HEK293 (cell line): ENCODE data around the gene LRFN2.

Experiments used
- GLI4 ChIP-seq: fragments of 450-650 bp; formaldehyde crosslinking; IDR thresholded peaks from 2 replicates; pipeline ENCODE4 v1.5.1; 2016; ENCODE audit warnings: missing biosample characterization, missing genetic modification characterization
- HIC1 ChIP-seq: fragments of 450-650 bp; formaldehyde crosslinking; IDR thresholded peaks from 2 replicates; pipeline ENCODE4 v1.5.1; 2016; ENCODE audit warnings: missing biosample characterization, missing genetic modification characterization
- IKZF3 ChIP-seq: fragments of 450-650 bp; IDR thresholded peaks from 2 replicates; pipeline ENCODE4 v1.5.0; 2018; ENCODE audit warnings: missing biosample characterization, mild to moderate bottlenecking, missing genetic modification characterization, moderate library complexity
- OSR2 ChIP-seq: fragments of 450-650 bp; formaldehyde crosslinking; IDR thresholded peaks from 2 replicates; pipeline ENCODE4 v1.5.1; 2016; ENCODE audit warnings: missing biosample characterization, missing genetic modification characterization
- PRDM4 ChIP-seq: fragments of 450-650 bp; formaldehyde crosslinking; IDR thresholded peaks from 2 replicates; pipeline ENCODE4 v1.5.1; 2017; ENCODE audit warnings: missing biosample characterization, missing genetic modification characterization
- SCRT2 ChIP-seq: fragments of 450-650 bp; formaldehyde crosslinking; IDR thresholded peaks from 2 replicates; pipeline ENCODE4 v1.5.1; 2016; ENCODE audit warnings: missing biosample characterization, missing genetic modification characterization
- SP3 ChIP-seq: fragments of 450-650 bp; formaldehyde crosslinking; IDR thresholded peaks from 2 replicates; pipeline ENCODE4 v1.5.1; 2016; ENCODE audit warnings: missing biosample characterization, missing genetic modification characterization
- SP7 ChIP-seq: fragments of 450-650 bp; formaldehyde crosslinking; IDR thresholded peaks from 2 replicates; pipeline ENCODE4 v1.5.1; 2016; ENCODE audit warnings: missing biosample characterization, missing genetic modification characterization
- ZBTB10 ChIP-seq: fragments of 450-650 bp; formaldehyde crosslinking; IDR thresholded peaks from 2 replicates; pipeline ENCODE4 v1.5.1; 2016; ENCODE audit warnings: missing biosample characterization, missing genetic modification characterization
- ZBTB8A ChIP-seq: fragments of 450-650 bp; formaldehyde crosslinking; IDR thresholded peaks from 2 replicates; pipeline ENCODE4 v1.5.1; 2016; ENCODE audit warnings: missing biosample characterization, missing genetic modification characterization
- ZEB2 ChIP-seq: fragments of 450-650 bp; formaldehyde crosslinking; IDR thresholded peaks from 2 replicates; pipeline ENCODE4 v1.5.1; 2016; ENCODE audit warnings: missing biosample characterization, missing genetic modification characterization
- ZNF112 ChIP-seq: fragments of 450-650 bp; formaldehyde crosslinking; IDR thresholded peaks from 2 replicates; pipeline ENCODE4 v1.5.0; 2017; ENCODE audit warnings: missing biosample characterization, missing genetic modification characterization
- ZNF132 ChIP-seq: fragments of 450-650 bp; formaldehyde crosslinking; IDR thresholded peaks from 2 replicates; pipeline ENCODE4 v1.5.1; 2017; ENCODE audit warnings: missing biosample characterization, missing genetic modification characterization, borderline replicate concordance
- ZNF138 ChIP-seq: fragments of 450-650 bp; formaldehyde crosslinking; IDR thresholded peaks from 2 replicates; pipeline ENCODE4 v1.5.1; 2016; ENCODE audit warnings: missing biosample characterization, missing genetic modification characterization, borderline replicate concordance
- ZNF157 ChIP-seq: fragments of 450-650 bp; formaldehyde crosslinking; IDR thresholded peaks from 2 replicates; pipeline ENCODE4 v1.5.1; 2016; ENCODE audit warnings: missing biosample characterization, missing genetic modification characterization
- ZNF169 ChIP-seq: fragments of 450-650 bp; formaldehyde crosslinking; IDR thresholded peaks from 2 replicates; pipeline ENCODE4 v1.5.1; 2016; ENCODE audit warnings: missing biosample characterization, missing genetic modification characterization
- ZNF184 ChIP-seq: fragments of 450-650 bp; IDR thresholded peaks from 2 replicates; pipeline ENCODE4 v1.5.1; 2018; ENCODE audit warnings: missing biosample characterization, mild to moderate bottlenecking, missing genetic modification characterization
- ZNF223 ChIP-seq: fragments of 450-650 bp; formaldehyde crosslinking; IDR thresholded peaks from 2 replicates; pipeline ENCODE4 v1.5.1; 2016; ENCODE audit warnings: missing biosample characterization, missing genetic modification characterization
- ZNF239 ChIP-seq: fragments of 450-650 bp; formaldehyde crosslinking; IDR thresholded peaks from 2 replicates; pipeline ENCODE4 v1.5.1; 2016; ENCODE audit warnings: missing biosample characterization, missing genetic modification characterization
- ZNF354C ChIP-seq: fragments of 450-650 bp; formaldehyde crosslinking; IDR thresholded peaks from 2 replicates; pipeline ENCODE4 v1.5.1; 2016; ENCODE audit warnings: missing biosample characterization, missing genetic modification characterization, low read depth, borderline replicate concordance
- ZNF391 ChIP-seq: fragments of 450-650 bp; formaldehyde crosslinking; IDR thresholded peaks from 2 replicates; pipeline ENCODE4 v1.5.1; 2016; ENCODE audit warnings: low read depth, missing biosample characterization, missing genetic modification characterization, borderline replicate concordance
- ZNF510 ChIP-seq: fragments of 450-650 bp; formaldehyde crosslinking; IDR thresholded peaks from 2 replicates; pipeline ENCODE4 v1.5.1; 2018; ENCODE audit warnings: mild to moderate bottlenecking, missing genetic modification characterization, missing biosample characterization; ENCODE audit not compliant: insufficient replicate concordance
- ZNF596 ChIP-seq: fragments of 450-650 bp; IDR thresholded peaks from 2 replicates; pipeline ENCODE4 v1.5.0; 2018; ENCODE audit warnings: missing biosample characterization, mild to moderate bottlenecking, missing genetic modification characterization, moderate library complexity
- ZNF610 ChIP-seq: fragments of 450-650 bp; formaldehyde crosslinking; IDR thresholded peaks from 2 replicates; pipeline ENCODE4 v1.5.1; 2016; ENCODE audit warnings: missing biosample characterization, missing genetic modification characterization, borderline replicate concordance
- ZNF623 ChIP-seq: fragments of 450-650 bp; formaldehyde crosslinking; IDR thresholded peaks from 2 replicates; pipeline ENCODE4 v1.5.1; 2016; ENCODE audit warnings: missing biosample characterization, missing genetic modification characterization
- ZNF624 ChIP-seq: fragments of 450-650 bp; formaldehyde crosslinking; IDR thresholded peaks from 2 replicates; pipeline ENCODE4 v1.5.1; 2017; ENCODE audit warnings: missing biosample characterization, missing genetic modification characterization
- ZNF629 ChIP-seq: fragments of 450-650 bp; formaldehyde crosslinking; IDR thresholded peaks from 2 replicates; pipeline ENCODE4 v1.5.1; 2017; ENCODE audit warnings: missing biosample characterization, missing genetic modification characterization
- ZNF776 ChIP-seq: fragments of 450-650 bp; formaldehyde crosslinking; IDR thresholded peaks from 2 replicates; pipeline ENCODE4 v1.5.0; 2017; ENCODE audit warnings: missing biosample characterization, missing genetic modification characterization, borderline replicate concordance
- ZNF785 ChIP-seq: fragments of 450-650 bp; formaldehyde crosslinking; IDR thresholded peaks from 2 replicates; pipeline ENCODE4 v1.5.1; 2016; ENCODE audit warnings: missing biosample characterization, missing genetic modification characterization
- ZNF830 ChIP-seq: fragments of 450-650 bp; IDR thresholded peaks from 2 replicates; pipeline ENCODE4 v1.5.0; 2018; ENCODE audit warnings: missing biosample characterization, missing genetic modification characterization, low read depth, mild to moderate bottlenecking, moderate library complexity
- TF ChIP-seq, protein P1 (sequence below): fragments of 450-650 bp; formaldehyde crosslinking; IDR thresholded peaks from 2 replicates; pipeline ENCODE4 v1.5.1; 2017; ENCODE audit warnings: missing biosample characterization, missing genetic modification characterization

The LRFN2 gene

GRCh38 chr6:40587240-40588069, at the start of gene LRFN2 (continued):
- TF ChIP-seq ZBTB10 (tag by site-specific recombination) (peak; percentile 95), IKZF3 (tag by site-specific recombination) (no peak), ZNF776 (tag by site-specific recombination) (0 out of 2 replicates have a peak, but pooled peaks have one; percentile 66), ZNF623 (0 out of 2 replicates have a peak, but pooled peaks have one; percentile 9), ZNF629 (tag by site-specific recombination) (no peak; the same call in none of the 2 replicates), ZNF184 (tag by site-specific recombination) (0 out of 2 replicates have a peak, but pooled peaks have one; percentile 50), SCRT2 (tag by site-specific recombination) (peak; percentile 11; the same call in 1 of the 2 replicates), ZNF223 (tag by site-specific recombination) (0 out of 2 replicates have a peak, but pooled peaks have one; percentile 35), ZNF112 (tag by site-specific recombination) (no peak), SP7 (peak; percentile 83), GLI4 (tag by site-specific recombination) (peak; percentile 95), ZNF157 (tag by site-specific recombination) (0 out of 2 replicates have a peak, but pooled peaks have one; percentile 21), OSR2 (tag by site-specific recombination) (0 out of 2 replicates have a peak, but pooled peaks have one; percentile 8), ZNF138 (tag by site-specific recombination) (no peak), ZNF510 (tag by site-specific recombination) (no peak), ZBTB8A (tag by site-specific recombination) (peak; percentile 89), ZNF596 (tag by site-specific recombination) (no peak), PRDM4 (tag by site-specific recombination) (no peak), ZNF610 (tag by site-specific recombination) (peak; percentile 55; the same call in 1 of the 2 replicates), HIC1 (no peak; the same call in 1 of the 2 replicates), ZNF354C (0 out of 2 replicates have a peak, but pooled peaks have one; percentile 8), ZNF169 (tag by site-specific recombination) (no peak), ZNF391 (peak; percentile 76; the same call in 1 of the 2 replicates), SP3 (tag by site-specific recombination) (peak; percentile 18; the same call in 1 of the 2 replicates), ZNF624 (0 out of 2 replicates have a peak, but pooled peaks have one; percentile 49), ZEB2 (peak; percentile 80), ZNF239 (tag by site-specific recombination) (no peak), ZNF830 (tag by site-specific recombination) (no peak), ZNF785 (peak; percentile 51), ZNF132 (tag by site-specific recombination) (no peak)
- TF ChIP-seq, protein P1, sequence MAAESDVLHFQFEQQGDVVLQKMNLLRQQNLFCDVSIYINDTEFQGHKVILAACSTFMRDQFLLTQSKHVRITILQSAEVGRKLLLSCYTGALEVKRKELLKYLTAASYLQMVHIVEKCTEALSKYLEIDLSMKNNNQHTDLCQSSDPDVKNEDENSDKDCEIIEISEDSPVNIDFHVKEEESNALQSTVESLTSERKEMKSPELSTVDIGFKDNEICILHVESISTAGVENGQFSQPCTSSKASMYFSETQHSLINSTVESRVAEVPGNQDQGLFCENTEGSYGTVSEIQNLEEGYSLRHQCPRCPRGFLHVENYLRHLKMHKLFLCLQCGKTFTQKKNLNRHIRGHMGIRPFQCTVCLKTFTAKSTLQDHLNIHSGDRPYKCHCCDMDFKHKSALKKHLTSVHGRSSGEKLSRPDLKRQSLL: no peak
